HepG2 (cell line): ENCODE measurements around the gene FIGNL1. TPM values are rescaled to one million over a fixed set of nuclear protein-coding genes. Genes with fewer than 3 reads are reported as not detected.

ENCODE experiments used
- KDM4B ChIP-seq: sonication (generic); formaldehyde crosslinking; IDR thresholded peaks from 2 replicates; pipeline ENCODE4 v1.4.0; 2020; ENCODE audit warnings: missing genetic modification reagents
- MXD1 ChIP-seq: sonication (generic); formaldehyde crosslinking; IDR thresholded peaks from 2 replicates; pipeline ENCODE4 v1.4.0; 2020; ENCODE audit warnings: mild to moderate bottlenecking, missing genetic modification reagents
- NONO ChIP-seq, 2 experiments: fragments of 450-650 bp in 1 of 2; sonication (generic) in 1 of 2; formaldehyde crosslinking in 1 of 2; IDR thresholded peaks in 1 of 2; conservative IDR thresholded peaks in 1 of 2; 2 replicates each; pipeline versions ENCODE4 v1.6.1 to v1.8.0; 2017 to 2022; ENCODE audit warnings: mild to moderate bottlenecking in 1 of 2, missing genetic modification reagents in 1 of 2, moderate library complexity in 1 of 2
- POLR2G ChIP-seq: fragments of 200-400 bp; formaldehyde crosslinking; IDR thresholded peaks from 2 replicates; pipeline ENCODE4 v1.6.1; 2018; ENCODE audit warnings: mild to moderate bottlenecking, low read depth, low read length, moderate library complexity
- PPARG ChIP-seq: conservative IDR thresholded peaks from 2 replicates; pipeline ENCODE4 v1.6.1; 2016; ENCODE audit warnings: missing biosample characterization, missing genetic modification reagents
- RARA ChIP-seq: IDR thresholded peaks from 2 replicates; pipeline ENCODE4 v1.6.1; 2016; ENCODE audit warnings: missing genetic modification reagents, missing compliant biosample characterization
- SNAI1 ChIP-seq: sonication (generic); formaldehyde crosslinking; IDR thresholded peaks from 2 replicates; pipeline ENCODE4 v1.5.0; 2020; ENCODE audit warnings: mild to moderate bottlenecking, missing genetic modification reagents, borderline replicate concordance
- TRAFD1 ChIP-seq: sonication (generic); formaldehyde crosslinking; IDR thresholded peaks from 2 replicates; pipeline ENCODE4 v1.5.1; 2020; ENCODE audit warnings: missing genetic modification reagents, mild to moderate bottlenecking, borderline replicate concordance
- YEATS2 ChIP-seq: sonication (generic); formaldehyde crosslinking; IDR thresholded peaks from 2 replicates; pipeline ENCODE4 v1.4.0; 2020; ENCODE audit warnings: missing genetic modification reagents, borderline replicate concordance
- YY1 ChIP-seq: IDR thresholded peaks from 2 replicates; pipeline ENCODE4 v1.6.1; 2011; ENCODE audit warnings: low read length, low read depth, moderate library complexity, mild to moderate bottlenecking; ENCODE audit not compliant: insufficient read depth, insufficient replicate concordance
- ZBTB46 ChIP-seq: sonication (generic); formaldehyde crosslinking; IDR thresholded peaks from 2 replicates; pipeline ENCODE4 v1.4.0; 2020; ENCODE audit warnings: mild to moderate bottlenecking, missing genetic modification reagents, borderline replicate concordance
- ZBTB7B ChIP-seq: sonication (generic); formaldehyde crosslinking; IDR thresholded peaks from 2 replicates; pipeline ENCODE4 v1.4.0; 2020; ENCODE audit warnings: missing genetic modification reagents
- ZFP36L2 ChIP-seq: sonication (generic); formaldehyde crosslinking; IDR thresholded peaks from 2 replicates; pipeline ENCODE4 v1.4.0; 2020; ENCODE audit warnings: missing genetic modification reagents
- ZHX1 ChIP-seq: sonication (generic); formaldehyde crosslinking; IDR thresholded peaks from 2 replicates; pipeline ENCODE4 v1.8.1; 2022; ENCODE audit warnings: low read depth, mild to moderate bottlenecking, missing genetic modification reagents
- ZNF160 ChIP-seq: sonication (generic); formaldehyde crosslinking; IDR thresholded peaks from 2 replicates; pipeline ENCODE4 v1.8.0; 2022; ENCODE audit warnings: mild to moderate bottlenecking, inconsistent platforms, missing genetic modification reagents
- ZNF562 ChIP-seq: sonication (generic); formaldehyde crosslinking; IDR thresholded peaks from 2 replicates; pipeline ENCODE4 v1.8.0; 2022; ENCODE audit warnings: missing genetic modification reagents, borderline replicate concordance
- ZNF619 ChIP-seq: sonication (generic); formaldehyde crosslinking; IDR thresholded peaks from 2 replicates; pipeline ENCODE4 v1.4.0; 2020; ENCODE audit warnings: mild to moderate bottlenecking, missing genetic modification reagents
- ZNF709 ChIP-seq: sonication (generic); formaldehyde crosslinking; IDR thresholded peaks from 2 replicates; pipeline ENCODE4 v1.5.0; 2020; ENCODE audit warnings: mild to moderate bottlenecking, missing genetic modification reagents
- ZNF879 ChIP-seq: sonication (generic); formaldehyde crosslinking; IDR thresholded peaks from 2 replicates; pipeline ENCODE4 v1.8.1; 2023; ENCODE audit warnings: missing genetic modification reagents
- polyA plus RNA-seq, 8 experiments: library from polyadenylated mRNA; depleted of rRNA in 3 of 8; stranded (reverse) in 7 of 8; unstranded in 1 of 8; fragments of >200 nt; fragmentation: Illumina TruSeq in 4 of 8; extraction: Trizol in 4 of 8; gene quantifications; 2 replicates each; pipeline versions ENCODE4 v1.2.1 to v1.2.3, GENCODE V29; 2011 to 2016; ENCODE audit warnings: low read depth in 4 of 8, missing spikeins in 1 of 8, mixed read lengths in 1 of 8; ENCODE audit not compliant: insufficient read depth in 1 of 8
- total RNA-seq, 5 experiments: library from RNA; depleted of rRNA; stranded (reverse); fragments of >200 nt; fragmentation: Illumina TruSeq; extraction: Trizol; gene quantifications; 2 replicates each; pipeline ENCODE4 v1.2.3, GENCODE V29; 2016; ENCODE audit warnings: low read depth in 1 of 5
- TF ChIP-seq, protein P1 (sequence below): sonication (generic); formaldehyde crosslinking; conservative IDR thresholded peaks from 2 replicates; pipeline ENCODE4 v1.4.0; 2020; ENCODE audit warnings: missing genetic modification reagents

FIGNL1 gene
- total and polyA plus RNA-seq, 2 of the 13 experiments (the other 11 are each of a cell fraction or from before 2014, with no cell fraction given): 4.0 to 20.9 TPM

DNA sequence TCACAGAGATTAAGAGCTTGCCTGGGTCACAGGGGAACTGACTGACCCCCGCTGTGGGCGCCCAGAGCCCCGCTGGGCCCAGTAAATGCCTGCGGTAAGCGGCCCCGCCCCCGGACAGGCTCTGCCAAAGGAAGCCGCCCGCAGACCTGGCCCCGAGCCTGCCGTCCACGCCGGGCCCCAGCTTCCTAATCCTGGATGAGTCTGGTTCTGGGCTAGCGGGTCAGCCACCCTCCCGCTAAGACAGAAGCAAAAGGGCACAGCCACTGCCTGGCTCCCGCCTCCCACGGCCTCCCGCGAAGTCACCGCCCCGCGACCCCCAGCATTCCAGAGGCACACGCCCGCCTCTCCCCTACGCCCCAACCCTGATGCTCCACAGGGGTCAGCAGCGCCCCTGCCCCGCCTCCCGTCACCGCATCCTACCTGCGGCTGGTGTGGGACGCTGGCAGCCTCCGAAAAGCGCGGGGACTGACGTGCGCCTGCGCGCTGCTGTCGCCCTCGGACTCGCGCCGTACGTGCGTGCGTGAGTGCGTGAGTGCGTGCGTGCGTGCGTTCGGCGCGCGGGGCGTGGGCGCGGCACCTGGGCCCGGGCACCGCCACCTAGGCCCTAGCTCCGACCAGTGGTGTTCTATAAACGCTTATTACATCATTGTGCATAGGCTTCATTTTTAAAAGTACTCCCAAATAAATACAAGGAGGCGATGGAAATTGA lies at the start of gene FIGNL1 (continued):
- TF ChIP-seq ZBTB46 (CRISPR knock-in tag) (no peak), PPARG (CRISPR knock-in tag) (0 out of 2 replicates have a peak, but pooled peaks have one; percentile 32), ZNF619 (CRISPR knock-in tag) (peak; percentile 96), ZNF709 (CRISPR knock-in tag) (0 out of 2 replicates have a peak, but pooled peaks have one; percentile 43), ZHX1 (CRISPR knock-in tag) (0 out of 2 replicates have a peak, but pooled peaks have one; percentile 43), TRAFD1 (CRISPR knock-in tag) (no peak), ZNF879 (CRISPR knock-in tag) (peak; percentile 75; the same call in 1 of the 2 replicates), POLR2G (peak; percentile 76), ZBTB7B (CRISPR knock-in tag) (peak; percentile 41; the same call in 1 of the 2 replicates), ZNF562 (CRISPR knock-in tag) (no peak), RARA (CRISPR knock-in tag) (0 out of 2 replicates have a peak, but pooled peaks have one; percentile 9), NONO (IDR thresholded peaks at IDR 0.05) (no peak), NONO (CRISPR knock-in tag; conservative IDR thresholded peaks at IDR 0.05) (peak; percentile 73; the same call in 1 of the 2 replicates), YEATS2 (peak; percentile 99), ZNF160 (CRISPR knock-in tag) (0 out of 2 replicates have a peak, but pooled peaks have one; percentile 28), SNAI1 (CRISPR knock-in tag) (0 out of 2 replicates have a peak, but pooled peaks have one; percentile 21), MXD1 (CRISPR knock-in tag) (peak; percentile 64), ZFP36L2 (CRISPR knock-in tag) (peak; percentile 16; the same call in 1 of the 2 replicates), KDM4B (CRISPR knock-in tag) (0 out of 2 replicates have a peak, but pooled peaks have one; percentile 31), YY1 (peak; percentile 15)
- TF ChIP-seq, protein P1, sequence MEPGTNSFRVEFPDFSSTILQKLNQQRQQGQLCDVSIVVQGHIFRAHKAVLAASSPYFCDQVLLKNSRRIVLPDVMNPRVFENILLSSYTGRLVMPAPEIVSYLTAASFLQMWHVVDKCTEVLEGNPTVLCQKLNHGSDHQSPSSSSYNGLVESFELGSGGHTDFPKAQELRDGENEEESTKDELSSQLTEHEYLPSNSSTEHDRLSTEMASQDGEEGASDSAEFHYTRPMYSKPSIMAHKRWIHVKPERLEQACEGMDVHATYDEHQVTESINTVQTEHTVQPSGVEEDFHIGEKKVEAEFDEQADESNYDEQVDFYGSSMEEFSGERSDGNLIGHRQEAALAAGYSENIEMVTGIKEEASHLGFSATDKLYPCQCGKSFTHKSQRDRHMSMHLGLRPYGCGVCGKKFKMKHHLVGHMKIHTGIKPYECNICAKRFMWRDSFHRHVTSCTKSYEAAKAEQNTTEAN (CRISPR knock-in tag): peak; percentile 17; the same call in 1 of the 2 replicates
